GM20431 (cell line): ENCODE measurements around the gene FOSB.

Source experiments
- in situ Hi-C: fragments of 300-500 bp; cut with MseI, MboI; formaldehyde crosslinking; loops from one replicate; pipeline ENCODE4 v1.15.0; 2020; ENCODE audit warnings: low sequenced_read_pairs; ENCODE audit not compliant: unreplicated experiment

FOSB gene

DNA sequence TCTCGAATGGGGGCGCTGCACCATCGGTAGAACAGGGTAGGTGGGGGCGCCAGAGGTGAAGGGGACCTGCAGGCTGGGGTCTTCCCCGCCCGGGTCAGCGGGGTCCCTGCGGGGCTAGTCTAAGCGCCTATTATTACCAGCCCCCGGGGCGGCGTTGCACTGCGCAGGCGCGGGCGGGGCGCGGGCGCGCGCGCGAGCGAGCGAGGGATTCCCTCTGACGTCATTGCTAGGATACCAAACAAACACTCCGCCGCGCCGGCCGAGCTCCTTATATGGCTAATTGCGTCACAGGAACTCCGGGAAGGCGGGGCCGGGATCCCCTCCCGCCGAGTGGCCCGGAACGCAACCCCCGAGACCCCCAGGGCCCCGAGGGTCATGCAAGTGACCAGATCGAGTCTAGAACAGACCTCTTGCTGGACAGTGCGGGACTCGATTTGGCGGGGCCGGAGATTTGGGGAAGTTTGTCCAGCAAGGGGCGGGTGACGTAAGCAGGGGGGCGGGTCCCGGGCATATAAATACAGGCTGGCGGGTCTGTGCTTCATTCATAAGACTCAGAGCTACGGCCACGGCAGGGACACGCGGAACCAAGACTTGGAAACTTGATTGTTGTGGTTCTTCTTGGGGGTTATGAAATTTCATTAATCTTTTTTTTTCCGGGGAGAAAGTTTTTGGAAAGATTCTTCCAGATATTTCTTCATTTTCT lies at the start of gene FOSB:
Gene FOSB, plus strand, starts transcription at position 541 of the 703 bp plus-strand sequence. CDS start 591 bp downstream, outside the sequence.
- in situ Hi-C loops, result no loop called here

DNA sequence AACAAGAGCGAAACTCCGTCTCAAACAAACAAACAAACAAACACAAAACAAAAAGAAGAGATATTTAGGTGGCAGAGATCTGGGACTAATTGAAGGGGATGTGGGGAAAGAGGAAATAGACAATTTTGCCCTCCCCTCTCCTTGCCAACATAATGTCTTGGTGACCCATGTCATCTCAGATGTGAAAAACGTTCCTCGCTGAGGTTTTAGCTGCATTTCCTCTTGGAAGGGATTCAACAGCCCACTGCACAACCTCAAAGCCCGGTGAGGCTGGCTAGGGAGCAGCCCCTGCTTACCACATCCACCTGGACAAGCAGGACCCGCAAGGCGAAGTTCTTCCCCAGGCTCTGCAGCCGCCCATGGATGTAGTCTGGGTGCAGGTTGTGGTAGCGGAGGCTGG lies 49.0 kb upstream of the FOSB start:
- in situ Hi-C loops, result no loop called here

DNA sequence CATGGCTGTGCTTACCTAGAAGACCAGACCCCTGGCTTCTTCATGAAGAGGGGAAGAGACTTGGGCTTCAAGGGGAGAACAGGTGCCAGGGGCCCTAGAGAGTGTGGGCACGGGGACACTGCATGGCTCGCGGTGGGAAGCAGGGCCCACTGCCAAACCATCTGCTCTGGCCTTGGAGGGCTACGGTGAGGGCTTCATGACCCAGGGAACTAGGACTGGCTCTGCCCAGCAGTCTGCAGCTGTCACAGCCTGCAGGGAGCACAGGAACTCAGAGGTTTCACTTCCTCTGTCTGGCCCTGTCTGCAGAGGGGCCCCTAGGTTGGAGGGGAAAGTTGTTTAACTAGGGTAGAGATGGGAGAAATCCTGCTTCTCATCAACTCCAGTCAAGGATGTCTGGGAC lies 48.4 kb upstream of the FOSB start:
- in situ Hi-C loops, result no loop called here

DNA sequence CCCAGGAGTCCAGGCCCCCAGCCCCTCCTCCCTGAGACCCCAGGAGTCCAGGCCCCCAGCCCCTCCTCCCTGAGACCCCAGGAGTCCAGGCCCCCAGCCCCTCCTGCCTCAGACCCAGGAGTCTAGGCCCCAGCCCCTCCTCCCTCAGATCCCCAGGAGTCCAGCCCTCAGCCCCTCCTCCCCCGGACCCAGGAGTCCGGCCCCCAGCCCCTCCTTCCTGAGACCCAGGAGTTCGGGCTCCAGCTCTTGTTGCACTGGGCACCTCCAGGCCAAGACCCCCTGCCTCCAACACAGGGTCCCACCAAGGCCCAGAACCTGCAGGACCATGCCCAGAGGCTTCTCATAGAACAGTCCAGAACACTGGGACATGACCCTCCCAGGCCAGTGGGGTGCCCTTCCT lies 47.9 kb upstream of the FOSB start:
- in situ Hi-C loops, result no loop called here

DNA sequence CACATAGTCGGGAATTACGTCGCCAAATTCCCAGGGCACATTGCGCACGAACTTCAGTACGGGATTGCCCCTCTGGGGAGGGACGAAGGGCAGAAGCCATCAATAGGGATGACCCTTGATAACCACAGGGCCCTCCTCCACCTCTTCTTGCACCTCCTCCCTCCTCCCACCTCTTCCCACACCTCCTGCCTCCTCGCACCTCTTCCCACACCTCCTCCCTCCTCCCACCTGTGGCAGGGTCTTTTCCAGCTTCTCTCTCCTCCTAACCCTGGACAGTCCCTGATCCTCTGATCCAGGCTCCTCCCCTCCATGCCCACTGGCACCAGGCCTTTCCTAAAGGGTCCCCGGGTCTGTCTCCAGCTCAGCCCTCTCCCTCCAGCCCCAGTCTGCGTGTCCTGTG lies 47.4 kb upstream of the FOSB start:
- in situ Hi-C loops, result no loop called here

DNA sequence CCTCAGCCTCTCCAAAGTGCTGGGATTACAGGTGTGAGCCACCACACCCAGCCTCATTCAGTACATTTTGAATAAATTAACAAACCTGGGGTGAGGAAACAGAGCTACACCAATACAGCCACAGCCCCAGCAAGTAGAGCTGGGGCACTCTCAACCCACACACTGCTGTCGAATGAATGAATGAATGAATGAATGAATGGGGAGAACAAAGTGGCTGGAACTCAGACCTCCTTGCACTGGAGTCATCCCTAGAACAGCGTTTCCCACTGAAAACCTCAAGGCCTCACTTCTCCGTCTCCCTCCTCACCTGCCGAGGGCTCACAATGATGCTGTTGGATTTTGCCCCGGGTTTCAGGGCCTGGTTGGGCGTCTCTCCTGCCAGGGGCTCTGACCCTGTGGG lies 46.9 kb upstream of the FOSB start:
- in situ Hi-C loops, result no loop called here

DNA sequence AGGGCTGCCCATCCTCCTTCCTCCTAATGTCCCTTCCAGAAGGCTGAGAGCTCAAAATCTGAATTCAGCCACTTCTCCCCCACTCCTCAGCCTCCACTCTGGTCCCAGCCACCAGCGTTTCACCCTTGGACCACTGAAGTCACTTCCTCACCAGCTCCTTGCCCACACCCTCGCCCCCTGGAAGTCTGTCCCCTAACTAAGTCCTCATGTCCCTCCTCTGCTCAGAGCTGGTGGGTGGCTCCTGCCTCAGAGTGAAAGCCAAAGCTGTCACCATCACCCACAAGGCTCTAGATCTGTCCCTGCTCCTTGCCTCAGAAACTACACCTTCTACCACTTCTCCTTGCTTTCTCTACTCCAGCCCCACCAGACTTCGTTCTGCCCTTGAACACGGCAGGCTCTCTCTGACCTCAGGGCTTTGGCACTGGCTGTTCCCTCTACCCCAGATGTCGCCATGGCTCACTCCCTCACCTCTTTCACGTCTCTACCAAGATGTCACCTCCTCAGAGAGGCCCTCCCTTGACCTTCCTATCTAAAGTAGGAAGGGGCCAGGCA lies 45.8 kb upstream of the FOSB start:
- in situ Hi-C loops, result no loop called here

DNA sequence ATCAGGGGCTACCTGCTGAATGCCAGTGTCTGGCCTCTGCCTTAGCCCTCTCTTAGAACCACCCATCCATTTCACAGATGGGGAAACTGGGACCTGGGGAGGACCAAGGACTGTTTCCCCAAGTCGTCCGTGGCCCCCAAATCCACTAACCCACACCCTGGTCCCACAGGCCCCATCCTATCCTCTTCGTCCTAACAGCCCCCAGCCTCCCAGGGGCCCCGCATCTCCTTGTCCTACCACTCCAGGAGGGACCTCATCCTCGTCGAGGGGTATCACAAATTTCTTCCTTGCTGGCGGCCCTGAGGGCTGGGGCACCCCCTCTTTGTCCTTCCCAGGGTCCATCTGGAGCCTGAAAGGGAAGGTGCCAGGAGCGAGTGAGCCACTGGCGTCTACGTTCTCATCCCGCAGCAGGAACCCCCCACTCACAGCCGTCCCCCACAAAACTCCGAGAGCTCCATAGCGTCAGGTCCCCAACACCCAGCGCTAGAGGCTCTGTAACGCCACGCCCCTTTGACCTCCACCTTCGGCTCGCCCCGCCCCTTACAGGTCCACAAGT lies 44.7 kb upstream of the FOSB start:
- in situ Hi-C loops, result no loop called here

DNA sequence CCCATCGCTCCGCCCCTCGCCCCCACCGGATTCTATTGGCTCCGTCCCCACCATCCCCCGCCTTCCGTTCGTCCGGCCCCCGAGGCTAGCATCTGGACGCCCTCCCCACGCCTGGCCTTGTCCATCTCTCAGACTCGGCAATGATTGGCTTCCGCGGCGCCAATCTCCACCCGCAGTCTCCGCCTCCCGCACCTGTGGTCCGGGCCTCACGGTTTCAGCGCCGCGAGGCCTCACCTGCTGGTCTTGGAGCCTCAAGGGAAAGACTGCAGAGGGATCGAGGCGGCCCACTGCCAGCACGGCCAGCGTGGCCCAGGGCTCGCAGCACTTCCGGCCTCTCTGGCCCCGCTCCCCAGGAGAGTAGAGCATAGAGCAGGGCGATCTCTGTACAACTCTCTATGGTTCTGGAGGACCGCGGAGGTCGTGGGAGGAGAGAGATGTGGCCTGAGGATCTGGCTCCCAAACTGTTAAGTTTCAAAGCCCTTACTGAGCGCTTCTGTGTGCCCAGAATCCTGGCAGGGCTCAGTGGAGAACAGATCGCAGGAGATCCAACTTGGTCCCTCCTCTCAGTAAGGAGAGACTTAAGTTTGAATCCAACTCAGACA lies 44.1 kb upstream of the FOSB start, which contains the start of gene ERCC1:
Gene ERCC1, minus strand, starts transcription at position 329 of the 602 bp plus-strand sequence. CDS start 543 bp downstream, outside the sequence.
- in situ Hi-C loops, result no loop called here

DNA sequence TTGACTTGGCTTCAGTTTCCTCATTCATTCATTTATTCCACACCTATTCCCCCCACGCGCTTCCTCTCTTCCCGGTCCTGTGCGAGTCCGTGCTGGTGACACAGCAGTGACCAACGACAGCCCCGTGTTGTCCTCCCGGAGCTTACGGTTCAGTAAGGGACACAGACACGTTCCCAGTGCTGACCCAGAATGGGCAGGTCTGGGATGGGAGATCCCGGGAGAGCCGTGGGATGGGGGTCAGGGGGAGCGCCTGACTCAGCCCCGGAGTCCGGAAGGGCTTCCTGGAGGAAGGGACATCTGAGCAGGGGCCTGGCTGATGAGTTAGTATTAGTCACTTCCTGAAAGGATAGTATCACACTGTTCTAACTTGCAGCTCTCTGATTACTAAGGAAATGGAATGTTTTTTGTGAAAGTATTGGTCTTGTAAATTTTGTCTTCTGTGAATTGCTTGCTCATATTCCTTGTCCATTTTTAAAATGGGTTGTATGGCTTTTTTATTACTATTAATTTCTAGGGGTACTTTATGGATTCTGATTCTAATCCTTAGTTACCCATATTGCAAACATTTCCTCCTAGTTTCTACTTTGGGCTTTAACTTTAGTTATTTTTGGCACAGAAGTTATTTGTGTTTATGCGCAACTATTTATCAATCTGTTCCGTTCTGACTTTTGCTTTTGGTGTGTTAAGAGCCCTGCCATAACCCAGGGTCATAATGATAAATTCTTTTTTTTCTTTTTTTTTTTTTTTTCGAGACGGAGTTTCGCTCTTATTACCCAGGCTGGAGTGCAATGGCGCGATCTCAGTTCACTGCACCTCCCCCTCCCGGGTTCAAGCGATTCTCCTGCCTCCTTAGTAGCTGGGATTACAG lies 43.4 kb upstream of the FOSB start:
- in situ Hi-C loops, result no loop called here

DNA sequence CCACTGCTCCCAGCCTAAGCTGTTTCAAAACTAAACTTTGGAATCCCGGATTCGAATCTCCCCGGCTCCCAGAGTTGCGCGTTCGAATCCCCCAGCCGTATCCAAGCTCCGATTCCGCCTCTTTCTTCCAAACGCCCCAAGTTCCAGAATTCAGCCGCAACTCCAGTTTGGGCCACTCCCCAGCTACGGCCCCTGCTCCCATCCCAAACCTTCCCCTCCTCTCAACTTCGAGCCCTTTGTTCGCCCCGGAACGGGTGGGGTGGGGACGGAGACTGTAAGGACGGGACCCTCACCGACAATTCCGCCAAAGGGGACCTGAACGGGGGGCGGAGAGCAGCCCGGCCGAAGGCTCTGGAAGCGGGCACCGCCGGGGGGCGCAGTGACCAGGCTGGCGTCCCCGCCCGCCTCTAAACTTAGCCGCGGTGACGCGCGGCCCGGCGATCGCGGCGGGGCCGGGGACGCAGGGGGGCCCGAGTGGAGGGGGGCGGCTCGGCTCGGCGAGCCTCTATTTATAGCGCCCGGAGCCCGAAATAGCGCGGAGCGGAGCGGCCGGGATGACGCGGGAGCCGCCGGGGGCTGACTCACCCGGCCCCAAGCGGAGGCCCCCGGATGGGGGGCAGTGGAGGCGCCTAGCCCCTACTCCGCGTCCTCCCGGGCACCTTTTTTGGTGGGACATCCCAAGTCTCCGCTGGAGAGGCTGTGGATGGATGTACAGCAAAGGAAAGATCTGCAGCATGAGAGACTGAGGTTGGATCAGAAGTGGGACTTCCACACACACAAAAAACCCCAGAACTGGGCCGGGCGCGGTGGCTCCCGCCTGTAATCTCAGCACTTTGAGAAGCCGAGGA lies 39.2 kb upstream of the FOSB start:
- in situ Hi-C loops, result no loop called here

DNA sequence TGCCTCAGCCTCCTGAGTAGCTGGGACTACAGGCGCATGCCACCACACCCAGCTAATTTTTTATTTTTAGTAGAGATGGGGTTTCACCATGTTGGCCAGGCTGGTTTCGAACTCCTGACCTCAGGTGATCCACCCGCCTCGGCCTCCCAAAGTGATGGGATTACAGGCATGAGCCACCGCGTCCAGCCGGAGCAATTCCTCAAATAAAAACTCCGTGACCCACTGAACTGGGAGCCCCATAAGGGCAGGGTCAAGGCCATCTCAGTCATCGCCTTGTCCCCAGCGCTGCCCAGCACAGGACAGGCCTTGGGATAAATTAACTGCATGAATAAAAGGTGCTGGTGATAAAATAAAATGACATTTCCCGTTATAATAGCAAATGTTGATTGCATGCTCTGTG lies 37.9 kb upstream of the FOSB start:
- in situ Hi-C loops, result loop anchor here (10.0 kb wide), 1 partner anchor 55 kb away; no protein-coding TSS in a partner anchor

DNA sequence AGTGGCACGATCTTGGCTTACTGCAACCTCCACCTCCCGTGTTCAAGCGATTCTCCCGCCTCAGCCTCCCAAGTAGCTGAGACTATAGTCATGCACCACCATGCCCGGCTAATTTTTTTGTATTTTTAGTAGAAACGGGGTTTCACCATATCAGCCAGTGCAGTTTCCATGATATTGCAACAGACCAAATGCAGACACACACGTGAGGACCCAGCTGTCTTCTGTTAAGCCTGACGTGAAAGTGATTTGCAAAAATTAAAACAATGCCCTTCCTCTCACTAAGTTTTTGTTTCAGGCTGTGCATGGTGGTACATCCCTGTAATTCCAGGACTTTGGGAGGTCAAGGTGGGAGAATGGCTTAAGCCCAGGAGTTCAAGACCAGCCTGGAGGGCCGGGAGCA lies 36.8 kb upstream of the FOSB start:
- in situ Hi-C loops, result loop anchor here (10.0 kb wide), 1 partner anchor 54 kb away; no protein-coding TSS in a partner anchor

DNA sequence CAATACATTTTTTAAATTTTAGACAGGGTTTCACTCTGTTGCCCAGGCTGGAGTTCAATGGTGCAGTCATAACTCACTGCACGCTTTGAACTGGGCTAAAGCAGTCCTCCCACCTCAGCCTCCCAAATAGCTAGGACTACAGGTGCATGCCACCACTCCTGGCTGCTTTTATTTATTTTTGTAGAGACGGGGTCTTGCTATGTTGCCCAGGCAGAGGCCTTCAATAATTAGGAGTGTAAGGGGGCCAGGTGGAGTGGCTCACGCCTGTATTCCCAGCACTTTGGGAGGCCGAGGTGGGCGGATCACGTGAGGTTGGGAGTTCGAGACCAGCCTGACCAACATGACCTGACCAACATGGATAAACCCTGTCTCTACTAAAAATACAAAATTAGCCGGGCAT lies 35.3 kb upstream of the FOSB start:
- in situ Hi-C loops, result loop anchor here (10.0 kb wide), 1 partner anchor 52 kb away; no protein-coding TSS in a partner anchor

DNA sequence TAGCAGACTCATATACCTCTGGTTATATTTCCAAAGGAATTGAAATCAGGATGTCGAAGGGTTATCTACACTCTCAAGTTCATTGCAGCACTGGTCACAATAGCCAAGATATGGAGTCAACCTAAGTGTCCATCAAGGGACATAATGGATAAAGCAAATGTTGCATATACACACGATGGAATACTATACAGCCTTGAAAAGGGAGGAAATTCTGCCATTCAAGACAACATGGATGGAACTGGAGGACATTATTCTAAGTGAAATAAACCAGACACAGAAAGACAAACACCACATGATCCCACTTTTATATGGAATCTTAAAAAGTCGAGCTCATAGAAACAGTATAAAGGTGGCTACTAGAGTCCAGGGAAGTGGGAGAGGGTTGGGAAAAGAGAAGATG lies 30.5 kb upstream of the FOSB start:
- in situ Hi-C loops, result loop anchor here (10.0 kb wide), 1 partner anchor 47 kb away; no protein-coding TSS in a partner anchor

DNA sequence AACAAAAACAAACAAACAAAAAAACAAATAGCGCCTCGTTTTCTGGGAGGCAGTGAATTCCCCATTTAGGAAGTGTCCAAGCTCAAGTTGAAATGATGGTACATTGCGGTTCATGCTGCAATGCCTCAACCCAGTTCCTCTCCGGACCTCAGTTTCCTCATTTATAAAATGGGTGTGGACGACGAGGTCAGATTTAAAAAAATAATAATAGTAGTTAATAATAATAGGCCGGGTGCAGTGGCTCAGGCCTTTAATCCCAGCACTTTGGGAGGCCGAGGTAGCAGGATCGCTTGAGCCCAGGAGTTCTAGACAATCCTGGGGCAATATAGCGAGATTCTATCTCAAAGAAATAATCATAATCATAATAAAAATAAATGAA lies 28.6 kb upstream of the FOSB start:
- in situ Hi-C loops, result loop anchor here (10.0 kb wide), 1 partner anchor 46 kb away; no protein-coding TSS in a partner anchor

DNA sequence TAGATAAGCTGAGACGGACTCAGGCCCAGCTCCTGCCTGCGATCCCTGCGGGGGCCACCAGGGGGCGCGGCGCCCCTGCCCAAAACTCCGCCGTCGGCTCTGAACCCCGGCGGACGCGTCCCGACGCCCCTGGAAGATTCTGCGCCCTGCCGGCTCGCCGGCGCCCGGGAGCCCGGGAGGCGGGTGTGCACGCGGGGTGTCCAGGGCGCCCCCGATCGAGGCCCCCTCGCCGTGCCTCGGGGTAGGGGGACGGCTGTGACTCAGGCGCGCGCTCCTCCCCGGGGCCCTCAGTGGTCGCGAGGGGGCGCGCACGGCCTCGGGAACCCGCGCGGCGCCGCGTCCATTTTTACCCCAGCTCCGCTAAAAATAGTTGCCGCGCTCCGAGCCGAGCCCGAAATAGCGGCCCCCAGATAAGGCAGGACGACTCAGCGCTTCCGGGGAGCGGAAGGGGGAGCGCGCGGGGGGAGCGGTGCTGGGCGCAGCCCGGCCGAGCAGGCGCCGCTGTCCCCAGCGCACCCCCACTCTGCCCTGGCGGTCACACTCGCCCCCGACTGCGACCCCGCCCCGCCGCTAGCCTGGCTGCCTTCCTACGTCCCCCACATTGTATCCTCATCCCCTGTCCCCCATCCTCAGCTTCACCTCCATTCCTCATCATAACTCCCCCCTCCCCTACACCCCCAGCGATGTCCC lies 28.1 kb upstream of the FOSB start:
- in situ Hi-C loops, result loop anchor here (10.0 kb wide), 1 partner anchor 45 kb away; no protein-coding TSS in a partner anchor

DNA sequence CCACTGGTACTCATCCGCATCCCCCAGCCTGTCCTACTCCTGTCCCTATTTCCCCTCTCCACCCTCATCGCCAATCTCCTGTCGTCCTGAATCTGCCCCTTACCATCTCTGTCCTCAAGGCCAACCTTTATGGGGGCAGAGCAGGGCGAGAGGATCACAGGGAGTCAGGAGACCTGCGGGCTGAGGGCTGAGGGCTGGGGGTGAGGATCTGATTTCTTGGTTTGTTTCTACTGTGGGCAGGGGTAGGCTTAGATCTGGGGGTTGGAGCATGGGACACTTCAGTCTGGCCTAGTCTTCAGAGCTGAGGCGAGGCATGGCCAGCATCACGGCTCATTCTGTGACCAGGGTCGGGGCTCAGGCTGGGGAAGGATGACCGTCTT lies 27.5 kb upstream of the FOSB start:
- in situ Hi-C loops, result no loop called here
